H7 (cell line): Measurements from ENCODE around the gene SERPINA9. TPM values are rescaled to one million over a fixed set of nuclear protein-coding genes. Genes with fewer than 3 reads are reported as not detected.
"Not testable (repeated sequence)": the region's sequence is repeated elsewhere in the genome, so short reads cannot be mapped to it uniquely, and the experiment has no call there.

ENCODE experiments used
- DNase-seq: peaks from one replicate; pipeline ENCODE4 v3.0.0; 2012
- H3K27me3 ChIP-seq: 2 replicates; pipeline ENCODE4 v1.6.0; 2011; ENCODE audit warnings: mild to moderate bottlenecking, low read length; ENCODE audit not compliant: control insufficient read depth, insufficient read depth
- H3K36me3 ChIP-seq: replicated peaks from 2 replicates; pipeline ENCODE4 v1.5.1; 2011; ENCODE audit warnings: low read length; ENCODE audit not compliant: control insufficient read depth, insufficient read depth
- H3K4me3 ChIP-seq: 2 replicates; pipeline ENCODE4 v1.5.1; 2011; ENCODE audit warnings: low read depth, mild to moderate bottlenecking, control low read depth, low read length, moderate library complexity; ENCODE audit not compliant: insufficient read depth
- total RNA-seq: library from RNA; depleted of rRNA; stranded (reverse); fragments of >200 nt; shearing (Covaris generic); gene quantifications from 2 replicates; pipeline ENCODE4 v1.2.3, GENCODE V29; 2014; rRNA removed

The SERPINA9 gene, protein sequence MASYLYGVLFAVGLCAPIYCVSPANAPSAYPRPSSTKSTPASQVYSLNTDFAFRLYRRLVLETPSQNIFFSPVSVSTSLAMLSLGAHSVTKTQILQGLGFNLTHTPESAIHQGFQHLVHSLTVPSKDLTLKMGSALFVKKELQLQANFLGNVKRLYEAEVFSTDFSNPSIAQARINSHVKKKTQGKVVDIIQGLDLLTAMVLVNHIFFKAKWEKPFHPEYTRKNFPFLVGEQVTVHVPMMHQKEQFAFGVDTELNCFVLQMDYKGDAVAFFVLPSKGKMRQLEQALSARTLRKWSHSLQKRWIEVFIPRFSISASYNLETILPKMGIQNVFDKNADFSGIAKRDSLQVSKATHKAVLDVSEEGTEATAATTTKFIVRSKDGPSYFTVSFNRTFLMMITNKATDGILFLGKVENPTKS
- not detected in 2 replicates for total RNA-seq

DNA sequence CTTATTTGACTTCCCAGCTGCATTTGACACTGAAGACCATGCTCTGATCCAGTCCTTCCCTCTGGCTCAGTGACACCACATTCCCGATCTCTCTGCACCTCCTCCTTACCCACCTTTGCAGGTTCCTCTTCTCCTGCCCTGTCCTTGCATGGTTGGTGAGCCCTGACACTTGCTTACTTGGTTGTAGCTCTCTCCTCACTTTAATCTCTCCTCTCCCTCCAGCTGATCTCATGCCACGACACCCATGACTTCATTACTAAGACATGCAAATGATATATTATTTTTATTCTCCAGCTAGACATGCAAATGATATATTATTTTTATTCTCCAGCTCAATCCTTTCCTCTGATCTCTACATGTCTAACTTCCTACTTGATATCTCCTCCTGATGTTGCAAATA lies at the start of gene SERPINA9:
SERPINA9 (minus strand) TSS at position 175 of the 400 bp plus-strand sequence. CDS start 6,357 bp downstream, outside the sequence.
- no peak for DNase-seq
- H3K36me3 ChIP-seq = no peaks in the 10 kb centered on the region
- H3K4me3 ChIP-seq = no peak within 1 kb of the TSS
- H3K27me3 ChIP-seq = no peaks in the 10 kb centered on the region

DNA sequence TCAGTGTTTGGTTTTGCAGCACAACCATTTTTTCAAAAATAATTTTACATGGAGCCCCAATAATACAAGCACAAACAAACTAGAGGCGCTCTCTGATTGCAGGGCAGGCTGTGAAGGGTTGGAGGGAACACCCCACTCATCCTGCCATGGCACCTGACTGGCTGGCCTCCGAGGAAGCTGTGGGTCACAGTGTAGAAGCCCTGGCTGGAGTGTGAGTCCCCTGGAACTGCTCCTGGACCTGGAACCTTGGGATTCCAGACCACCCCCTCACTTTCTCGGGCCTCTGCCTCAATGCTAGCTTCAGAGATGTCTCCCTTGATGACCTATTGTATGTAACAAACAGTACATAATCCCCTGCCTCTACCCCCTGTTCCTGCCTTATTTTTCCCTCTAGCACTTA lies 48.1 kb upstream of the SERPINA9 start:
- H3K4me3 ChIP-seq = no peak overlapping the region
- no peaks in the 10 kb centered on the region for H3K36me3 ChIP-seq
- H3K27me3 ChIP-seq = no peaks in the 10 kb centered on the region
- DNase-seq = no peak

DNA sequence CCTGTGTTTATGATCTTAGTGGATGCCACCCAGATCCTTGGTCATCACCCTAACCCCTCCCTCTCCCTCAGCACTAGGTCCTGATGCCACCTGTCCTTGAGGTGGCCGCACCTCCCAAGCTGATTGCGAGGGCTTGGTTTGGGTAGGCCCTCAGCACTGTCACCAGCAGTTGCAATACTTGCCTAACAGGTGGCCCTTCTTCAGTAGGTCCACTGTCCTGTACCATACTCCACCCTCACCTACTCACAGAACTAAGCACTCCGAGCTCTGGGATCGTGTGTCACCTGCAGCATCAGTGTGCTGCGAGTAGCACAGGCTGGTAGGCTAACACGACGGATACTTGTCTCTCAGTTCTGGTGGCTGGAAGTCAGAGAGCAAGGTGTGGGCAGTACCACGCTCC lies 47.3 kb upstream of the SERPINA9 start:
- Histone ChIP-seq H3K27me3 (no peaks in the 10 kb centered on the region), H3K36me3 (no peaks in the 10 kb centered on the region), H3K4me3 (no peak overlapping the region)
- no peak for DNase-seq

DNA sequence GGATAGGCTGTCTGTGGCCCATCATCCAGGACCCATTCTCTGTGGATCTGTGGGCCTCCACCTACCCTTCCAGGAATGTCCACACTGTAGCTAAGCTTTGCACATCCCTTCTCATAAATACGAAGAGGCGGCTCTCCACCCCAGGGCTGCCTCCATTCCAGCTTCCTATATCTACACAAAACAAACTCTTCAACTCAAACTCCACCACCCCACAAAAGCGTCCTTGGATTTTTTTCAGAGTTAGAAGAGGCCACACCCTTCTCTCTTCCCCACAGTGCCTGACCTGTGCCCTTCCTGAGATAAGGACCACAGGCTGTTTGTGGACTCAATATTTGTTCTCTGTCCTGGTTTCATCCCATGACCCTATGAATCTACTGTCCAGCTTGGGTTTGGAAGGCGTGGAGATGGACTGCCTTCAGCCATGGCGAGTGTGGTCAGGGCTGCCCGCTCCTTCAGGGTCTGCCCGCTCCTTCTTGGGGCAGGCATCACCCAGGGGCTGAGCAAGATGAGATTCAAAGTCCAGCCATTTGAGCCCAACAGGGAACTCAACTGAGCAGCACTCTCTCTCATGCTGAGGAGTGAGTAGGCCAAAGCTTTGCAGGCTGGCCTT lies 46.2 kb upstream of the SERPINA9 start:
- Histone ChIP-seq H3K36me3 (no peaks in the 10 kb centered on the region), H3K4me3 (no peak overlapping the region), H3K27me3 (no peaks in the 10 kb centered on the region)
- DNase-seq = no peak

DNA sequence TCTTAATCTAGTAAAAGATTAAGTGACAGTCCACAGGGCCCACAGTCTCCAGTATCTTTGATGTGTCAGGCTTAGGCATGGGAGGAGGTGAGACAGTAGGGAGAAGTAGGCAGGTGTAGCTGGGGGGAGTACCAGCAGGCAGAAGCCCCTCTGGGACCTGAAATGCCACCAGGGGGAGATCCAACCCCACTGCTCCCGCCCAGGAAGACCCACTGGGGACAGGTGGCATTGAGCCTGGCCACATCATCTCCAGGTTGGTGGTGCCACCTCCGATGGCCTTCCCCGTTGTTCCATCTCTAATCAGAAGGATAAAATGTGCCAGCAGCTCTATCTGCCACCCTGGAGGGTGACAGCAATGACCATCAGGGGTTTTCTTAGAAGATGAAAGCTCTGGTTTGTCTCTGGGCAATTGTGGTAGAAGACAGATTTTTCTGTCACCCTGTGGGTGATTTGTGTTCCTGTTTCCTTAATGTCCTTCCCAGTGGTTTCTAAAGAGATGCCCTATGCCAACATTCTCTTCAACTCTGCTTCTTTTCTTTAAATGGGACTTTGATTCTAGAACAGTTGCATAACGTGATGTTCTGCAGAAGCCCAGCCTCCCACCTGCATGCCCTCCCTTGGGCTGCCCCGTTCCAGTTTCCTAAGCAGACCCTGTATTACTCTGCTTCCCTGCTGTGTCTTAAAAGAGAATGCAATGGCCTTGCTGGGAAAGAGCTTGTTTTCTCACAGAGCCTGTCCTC lies 45.5 kb upstream of the SERPINA9 start:
- DNase-seq = no peak
- Histone ChIP-seq H3K36me3 (no peaks in the 10 kb centered on the region), H3K27me3 (no peaks in the 10 kb centered on the region), H3K4me3 (no peak overlapping the region)

DNA sequence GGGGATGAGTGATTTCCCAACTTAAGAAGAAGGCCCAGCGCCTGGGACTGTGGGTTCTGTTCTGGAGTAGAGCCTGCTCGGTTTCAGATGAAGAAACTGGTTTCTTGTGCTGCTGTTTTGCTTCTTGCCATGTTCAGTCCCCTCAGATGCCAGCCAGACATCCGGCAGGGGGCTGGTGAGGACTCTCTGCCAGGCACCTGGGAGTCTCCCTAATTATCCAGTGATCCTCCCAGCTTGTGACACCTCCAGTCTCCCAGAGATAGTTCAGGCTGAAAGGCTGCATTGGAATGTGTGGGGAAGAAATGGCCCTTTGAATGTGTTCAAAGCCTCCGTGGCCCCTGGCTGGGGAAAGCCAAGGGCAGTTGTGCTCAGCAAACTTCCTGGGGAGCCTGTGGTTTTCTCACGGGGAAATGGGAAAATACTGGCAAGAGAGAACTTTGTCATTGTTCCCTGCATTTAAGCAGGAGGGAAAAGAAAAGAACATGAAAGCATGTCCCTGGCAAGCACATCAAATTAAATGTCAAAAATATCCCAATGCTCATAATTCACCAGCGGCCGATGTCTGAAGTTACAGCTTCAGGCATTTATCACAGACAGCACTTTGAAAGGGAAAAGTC lies 41.8 kb upstream of the SERPINA9 start:
- no peaks in the 10 kb centered on the region for H3K36me3 ChIP-seq
- no peaks in the 10 kb centered on the region for H3K27me3 ChIP-seq
- no peak overlapping the region for H3K4me3 ChIP-seq
- DNase-seq = no peak

DNA sequence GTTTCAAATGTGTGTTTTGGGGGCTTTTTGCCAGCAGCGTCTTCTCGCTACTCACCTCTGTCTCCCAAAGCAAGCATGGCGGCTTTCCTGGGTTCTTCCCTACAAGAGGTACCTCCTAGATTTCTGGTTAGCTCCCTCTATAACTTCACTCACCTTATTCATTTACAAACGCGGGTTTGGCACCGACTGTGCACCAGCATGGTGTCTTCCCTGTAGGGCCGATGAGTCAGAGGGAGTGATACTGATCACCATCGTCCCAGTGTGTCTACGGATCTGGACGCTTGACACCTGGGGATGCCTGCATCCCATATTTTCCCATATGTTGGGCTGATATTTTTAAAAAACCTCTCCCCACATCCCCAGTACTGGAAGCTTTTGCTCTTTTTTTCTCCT lies 41.2 kb upstream of the SERPINA9 start:
- DNase-seq = no peak
- H3K36me3 ChIP-seq = no peaks in the 10 kb centered on the region
- no peak overlapping the region for H3K4me3 ChIP-seq
- no peaks in the 10 kb centered on the region for H3K27me3 ChIP-seq

DNA sequence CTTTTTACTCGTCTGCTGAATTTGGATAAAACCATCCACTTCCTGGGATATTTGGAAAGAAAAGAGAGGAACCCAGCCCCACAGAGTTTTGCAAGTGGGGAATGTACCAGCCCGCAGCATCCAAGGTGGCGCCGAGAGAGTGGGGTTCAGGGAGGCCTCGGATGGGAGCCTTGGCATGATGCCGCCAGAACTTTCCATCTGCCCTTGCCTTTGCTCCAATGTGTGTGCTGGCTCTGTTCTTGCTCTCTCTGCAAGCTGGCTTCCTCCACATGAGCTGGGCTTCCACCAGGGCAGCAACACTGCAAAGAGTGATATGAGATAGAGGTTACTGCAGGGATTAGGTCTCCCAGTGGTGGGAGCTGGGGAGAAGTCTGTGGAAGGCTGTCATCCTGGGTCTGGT lies 39.9 kb upstream of the SERPINA9 start:
- DNase-seq = no peak
- Histone ChIP-seq H3K27me3 (no peaks in the 10 kb centered on the region), H3K36me3 (no peaks in the 10 kb centered on the region), H3K4me3 (no peak overlapping the region)

DNA sequence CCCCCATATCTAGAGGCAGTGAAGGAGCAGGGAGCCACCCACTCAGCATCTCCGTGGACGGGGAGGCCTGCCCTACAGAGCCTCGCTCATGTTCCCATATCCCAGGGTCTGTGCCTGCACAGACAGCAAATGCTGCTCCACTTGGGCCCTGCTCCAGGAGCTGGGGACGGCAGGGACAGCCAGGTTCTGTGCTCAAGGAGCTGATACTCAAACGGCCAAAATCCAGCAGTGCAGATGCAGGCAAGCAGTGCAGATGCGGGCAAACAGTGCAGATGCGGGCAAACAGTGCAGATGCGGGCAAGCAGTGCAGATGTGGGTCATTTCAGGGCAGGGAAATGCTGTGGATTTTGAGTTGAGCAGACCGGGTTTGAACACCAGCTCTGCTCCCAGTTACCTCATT lies 39.4 kb upstream of the SERPINA9 start:
- Histone ChIP-seq H3K27me3 (no peaks in the 10 kb centered on the region), H3K4me3 (no peak overlapping the region), H3K36me3 (no peaks in the 10 kb centered on the region)
- no peak for DNase-seq

DNA sequence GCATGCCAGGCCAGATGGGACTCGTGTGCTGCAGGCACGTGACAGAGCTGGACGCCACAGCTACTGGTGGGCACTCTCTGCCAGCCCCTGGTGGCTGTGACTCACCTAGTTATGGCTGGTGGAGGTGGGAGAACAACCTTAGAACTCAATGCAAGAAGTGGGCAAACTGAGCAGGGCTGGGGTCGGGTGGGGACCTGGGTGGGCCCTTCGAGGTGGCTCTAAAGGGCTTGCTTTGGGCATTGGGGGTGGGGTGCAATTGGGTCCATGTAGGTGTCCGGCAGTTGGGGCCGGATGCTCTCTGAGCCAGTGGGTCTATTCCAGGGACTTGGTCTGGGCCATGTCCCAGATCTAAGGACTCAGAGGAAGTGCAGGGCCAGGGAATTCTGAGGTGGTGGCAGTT lies 38.4 kb upstream of the SERPINA9 start:
- no peak for DNase-seq
- Histone ChIP-seq H3K4me3 (no peak overlapping the region), H3K36me3 (no peaks in the 10 kb centered on the region), H3K27me3 (no peaks in the 10 kb centered on the region)

DNA sequence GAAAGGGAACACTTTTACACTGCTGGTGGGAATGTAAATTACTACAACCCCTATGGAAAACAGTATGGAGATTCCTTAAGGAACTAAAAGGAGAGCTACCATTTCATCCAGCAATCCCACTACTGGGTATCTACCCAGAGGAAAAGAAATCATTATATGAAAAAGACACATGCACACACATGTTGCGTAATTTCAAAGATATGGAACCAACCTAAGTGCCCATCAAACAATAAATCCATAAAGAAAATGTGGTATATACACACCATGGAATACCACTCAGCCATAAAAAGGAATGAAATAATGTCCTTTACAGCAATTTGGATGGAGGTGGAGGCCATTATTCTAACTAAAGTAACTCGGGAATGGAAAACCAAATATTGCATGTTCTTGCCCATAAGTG lies 34.5 kb upstream of the SERPINA9 start:
- H3K36me3 ChIP-seq, H3K27me3 ChIP-seq, H3K4me3 ChIP-seq, DNase-seq: not testable (repeated sequence)

DNA sequence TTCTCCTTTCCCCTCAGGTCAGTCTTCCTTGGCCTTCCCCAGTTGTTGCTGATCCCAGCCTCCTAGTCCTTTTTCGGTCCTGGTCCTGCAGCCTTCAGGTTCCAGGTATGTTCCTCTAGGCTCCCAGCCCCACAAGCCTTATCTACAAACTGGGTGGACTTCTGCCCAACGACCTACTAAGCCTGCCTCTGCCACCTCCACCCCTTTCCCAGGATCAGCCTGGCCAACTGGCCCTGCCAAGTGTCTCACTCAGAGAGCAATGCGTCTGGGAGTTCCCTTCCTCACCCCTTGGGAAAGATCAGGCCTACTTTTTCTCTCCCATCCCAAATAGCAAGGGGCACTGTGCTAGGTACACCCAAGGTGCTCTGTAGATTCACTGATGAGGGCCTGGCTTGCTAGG lies 33.4 kb upstream of the SERPINA9 start, which contains the start of gene SERPINA12:
SERPINA12 (minus strand) TSS at position 114 of the 400 bp plus-strand sequence. CDS start 11,072 bp downstream, outside the sequence.
- Histone ChIP-seq H3K36me3 (no peaks in the 10 kb centered on the region), H3K4me3 (no peak within 1 kb of the TSS), H3K27me3 (no peaks in the 10 kb centered on the region)
- DNase-seq = no peak

DNA sequence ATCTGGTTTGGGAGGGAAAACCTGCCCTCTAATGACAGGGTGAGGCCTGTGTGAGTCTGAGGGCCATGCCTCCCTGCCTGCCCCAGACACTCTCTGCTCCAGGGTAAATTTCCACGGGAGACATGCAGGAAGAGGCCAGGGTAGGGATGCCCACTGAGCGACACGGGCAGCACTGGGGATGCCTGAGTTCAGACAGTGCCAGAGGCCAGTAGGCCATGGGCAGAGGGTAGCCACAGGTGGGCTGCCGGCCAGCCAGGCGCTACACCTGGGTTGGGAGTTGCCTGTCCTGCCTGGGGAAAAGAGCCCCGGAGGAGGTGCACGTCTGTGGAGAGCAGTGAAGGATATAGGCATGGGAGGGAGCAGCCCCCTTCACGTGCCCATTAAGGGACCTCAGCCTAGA lies 29.6 kb upstream of the SERPINA9 start:
- Histone ChIP-seq H3K4me3 (no peak overlapping the region), H3K36me3 (no peaks in the 10 kb centered on the region), H3K27me3 (no peaks in the 10 kb centered on the region)
- no peak for DNase-seq

DNA sequence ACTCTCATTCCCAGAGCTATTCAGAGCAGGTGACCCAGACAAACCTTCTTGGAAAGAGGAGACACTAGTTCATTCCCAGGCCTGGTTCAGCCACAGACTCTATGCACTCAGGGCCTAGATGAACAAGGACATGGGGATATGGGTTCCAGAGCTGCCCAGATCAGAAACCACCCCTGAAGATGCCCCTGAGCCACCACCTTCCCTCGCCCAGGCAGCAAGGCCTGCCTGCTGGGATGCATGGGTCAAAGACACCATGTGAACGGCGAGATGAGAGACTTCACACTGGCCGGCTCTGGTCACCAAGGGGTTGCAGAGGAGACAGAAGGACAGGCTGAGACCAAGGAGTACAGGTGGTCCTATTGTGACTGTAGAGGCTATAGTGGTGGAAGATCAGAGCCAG lies 29.2 kb upstream of the SERPINA9 start:
- no peaks in the 10 kb centered on the region for H3K27me3 ChIP-seq
- H3K36me3 ChIP-seq = no peaks in the 10 kb centered on the region
- no peak overlapping the region for H3K4me3 ChIP-seq
- DNase-seq = no peak
